ENCODE measurements around the gene ODF2. TPM values are rescaled to one million over a fixed set of nuclear protein-coding genes. Genes with fewer than 3 reads are reported as not detected.

The ODF2 gene
- total RNA-seq, 1 experiment from 2014 or later, result 31.9 TPM

DNA sequence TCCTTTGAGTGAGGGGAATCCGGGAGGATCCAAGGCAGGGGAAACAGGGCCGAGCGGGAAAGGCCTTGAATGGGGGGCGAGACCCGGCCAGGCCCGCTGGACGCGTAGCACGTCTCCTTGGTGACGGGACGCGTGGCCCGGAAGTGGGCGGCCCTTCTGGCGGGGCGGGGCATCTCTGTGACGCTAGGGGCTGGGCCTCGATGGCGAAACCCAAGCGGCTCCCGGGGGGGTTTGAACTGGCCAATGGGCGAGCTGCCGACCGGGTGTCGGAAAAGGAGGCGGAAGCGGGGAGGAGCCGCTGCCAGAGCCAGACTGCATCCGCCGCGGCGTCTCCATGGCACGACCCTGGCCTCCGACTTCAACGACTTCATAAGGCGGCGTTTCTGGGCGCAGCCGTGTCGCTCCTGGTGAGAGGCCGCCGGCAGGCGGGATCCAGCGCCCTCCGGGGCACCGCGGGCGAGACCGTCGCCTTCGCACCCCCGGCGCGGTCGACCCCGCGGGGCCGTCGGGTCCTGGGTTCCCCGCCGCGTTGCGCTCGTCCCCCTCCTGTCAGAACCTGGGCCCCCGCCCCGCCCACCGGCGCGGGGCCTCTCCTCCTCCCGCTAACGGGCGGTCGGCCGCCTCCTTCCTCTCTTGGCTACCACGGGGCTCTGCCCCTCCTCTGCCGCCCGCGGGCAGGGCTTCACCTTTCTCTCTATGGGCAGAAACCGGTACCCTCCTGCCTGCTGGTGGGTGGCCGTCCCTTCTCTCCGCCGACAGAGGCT, at the start of gene ODF2 (continued):
- TF ChIP-seq ZNF138 (CRISPR knock-in tag; conservative IDR thresholded peaks at IDR 0.05), result no peak

- DNase-seq (ENCODE audit: low spot score) (no peak), ATAC-seq (no peak)
- Mint-ChIP-seq H3K4me3 (no peak overlapping the region), H3K27me3 (ENCODE audit: low read depth) (peaks cover 99% of the 10 kb centered on the region), H3K4me1 (peaks cover 37% of the 10 kb centered on the region), H3K9me3 (no peaks in the 10 kb centered on the region), H3K36me3 (no peaks in the 10 kb centered on the region), H3K27ac (no peak overlapping the region)
- TF ChIP-seq ATF2 (CRISPR knock-in tag; IDR thresholded peaks at IDR 0.05; ENCODE audit: borderline replicate concordance, low read depth), result no peak
- TF ChIP-seq MLX (CRISPR knock-in tag; IDR thresholded peaks at IDR 0.05), result no peak
- TF ChIP-seq ZNF121 (CRISPR knock-in tag; IDR thresholded peaks at IDR 0.05), result no peak
- TF ChIP-seq JUN (CRISPR knock-in tag; IDR thresholded peaks at IDR 0.05), result no peak
- TF ChIP-seq SMAD4 (CRISPR knock-in tag; IDR thresholded peaks at IDR 0.05), result no peak
- TF ChIP-seq TCF7 (CRISPR knock-in tag; IDR thresholded peaks at IDR 0.05; ENCODE audit: low read depth), result no peak
- TF ChIP-seq PRRX2 (CRISPR knock-in tag; IDR thresholded peaks at IDR 0.05), result no peak
- TF ChIP-seq SOX15 (CRISPR knock-in tag; IDR thresholded peaks at IDR 0.05), result no peak
- no peak for TF ChIP-seq ESRRA (CRISPR knock-in tag; IDR thresholded peaks at IDR 0.05; ENCODE audit: borderline replicate concordance)
- no peak for TF ChIP-seq CREB1 (CRISPR knock-in tag; IDR thresholded peaks at IDR 0.05)
- TF ChIP-seq NR1H2 (CRISPR knock-in tag; IDR thresholded peaks at IDR 0.05), result no peak
- TF ChIP-seq, protein P1, sequence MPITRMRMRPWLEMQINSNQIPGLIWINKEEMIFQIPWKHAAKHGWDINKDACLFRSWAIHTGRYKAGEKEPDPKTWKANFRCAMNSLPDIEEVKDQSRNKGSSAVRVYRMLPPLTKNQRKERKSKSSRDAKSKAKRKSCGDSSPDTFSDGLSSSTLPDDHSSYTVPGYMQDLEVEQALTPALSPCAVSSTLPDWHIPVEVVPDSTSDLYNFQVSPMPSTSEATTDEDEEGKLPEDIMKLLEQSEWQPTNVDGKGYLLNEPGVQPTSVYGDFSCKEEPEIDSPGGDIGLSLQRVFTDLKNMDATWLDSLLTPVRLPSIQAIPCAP (CRISPR knock-in tag; IDR thresholded peaks at IDR 0.05), result no peak
- no peak for TF ChIP-seq ZNF263 (CRISPR knock-in tag; IDR thresholded peaks at IDR 0.05; ENCODE audit: low read depth)
- no peak for TF ChIP-seq TEAD4 (CRISPR knock-in tag; IDR thresholded peaks at IDR 0.05)
- TF ChIP-seq ETV6 (CRISPR knock-in tag; IDR thresholded peaks at IDR 0.05), result no peak
- TF ChIP-seq OVOL2 (CRISPR knock-in tag; IDR thresholded peaks at IDR 0.05; ENCODE audit: borderline replicate concordance), result no peak
- POLR2A ChIA-PET, result no interaction called here
- CTCF ChIA-PET, result interaction anchor here (1.0 to 3.1 kb wide), 5 partner anchors 10 to 45 kb away, joined by 3 to 17 read pairs (median 3); no protein-coding TSS in a partner anchor
These were observed 48.9 kb upstream of the ODF2 start for GRCh38 chr9:128406848-128407391.

- DNase-seq (ENCODE audit: low spot score), result peak; percentile 52
- ChIA-PET POLR2A (interaction anchor here (0.9 kb wide), 1 partner anchor 44 kb away, joined by 3 read pairs; no protein-coding TSS in a partner anchor), CTCF (interaction anchor here (1.0 to 7.7 kb wide), 12 partner anchors 12 to 114 kb away, joined by 3 to 248 read pairs (median 14); partner anchors contain the start of genes CERCAM and URM1)
- Mint-ChIP-seq H3K9me3 (no peaks in the 10 kb centered on the region), H3K4me3 (peak overlapping the region; percentile 43), H3K27me3 (ENCODE audit: low read depth) (peaks cover 97% of the 10 kb centered on the region), H3K4me1 (peaks cover 37% of the 10 kb centered on the region), H3K27ac (no peak overlapping the region), H3K36me3 (no peaks in the 10 kb centered on the region)
- ATAC-seq, result peak; percentile 17
- TF ChIP-seq PRDM15 (CRISPR knock-in tag; IDR thresholded peaks at IDR 0.05), result no peak
- TF ChIP-seq, protein P2, sequence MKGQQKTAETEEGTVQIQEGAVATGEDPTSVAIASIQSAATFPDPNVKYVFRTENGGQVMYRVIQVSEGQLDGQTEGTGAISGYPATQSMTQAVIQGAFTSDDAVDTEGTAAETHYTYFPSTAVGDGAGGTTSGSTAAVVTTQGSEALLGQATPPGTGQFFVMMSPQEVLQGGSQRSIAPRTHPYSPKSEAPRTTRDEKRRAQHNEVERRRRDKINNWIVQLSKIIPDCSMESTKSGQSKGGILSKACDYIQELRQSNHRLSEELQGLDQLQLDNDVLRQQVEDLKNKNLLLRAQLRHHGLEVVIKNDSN (CRISPR knock-in tag; IDR thresholded peaks at IDR 0.05), result no peak
- no peak for TF ChIP-seq NR1H2 (CRISPR knock-in tag; IDR thresholded peaks at IDR 0.05)
- no peak for TF ChIP-seq ZNF512 (CRISPR knock-in tag; IDR thresholded peaks at IDR 0.05; ENCODE audit: borderline replicate concordance)
- TF ChIP-seq GRHL2 (CRISPR knock-in tag; IDR thresholded peaks at IDR 0.05; ENCODE audit: insufficient replicate concordance, severe bottlenecking), result no peak
- no peak for TF ChIP-seq ZNF232 (CRISPR knock-in tag; IDR thresholded peaks at IDR 0.05)
- TF ChIP-seq, protein P3, sequence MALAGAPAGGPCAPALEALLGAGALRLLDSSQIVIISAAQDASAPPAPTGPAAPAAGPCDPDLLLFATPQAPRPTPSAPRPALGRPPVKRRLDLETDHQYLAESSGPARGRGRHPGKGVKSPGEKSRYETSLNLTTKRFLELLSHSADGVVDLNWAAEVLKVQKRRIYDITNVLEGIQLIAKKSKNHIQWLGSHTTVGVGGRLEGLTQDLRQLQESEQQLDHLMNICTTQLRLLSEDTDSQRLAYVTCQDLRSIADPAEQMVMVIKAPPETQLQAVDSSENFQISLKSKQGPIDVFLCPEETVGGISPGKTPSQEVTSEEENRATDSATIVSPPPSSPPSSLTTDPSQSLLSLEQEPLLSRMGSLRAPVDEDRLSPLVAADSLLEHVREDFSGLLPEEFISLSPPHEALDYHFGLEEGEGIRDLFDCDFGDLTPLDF (CRISPR knock-in tag; IDR thresholded peaks at IDR 0.05), result no peak
These were observed 46.8 kb upstream of the ODF2 start for GRCh38 chr9:128408963-128409431.

All from WTC11 (cell line).